HG03378 (cell line): ENCODE results near the gene SUSD3.

Source experiments
- ATAC-seq: cut with Tn5 transposase; IDR thresholded peaks from one replicate; pipeline ENCODE4 v1.9.1; 2021; ENCODE audit warnings: mild to moderate bottlenecking, moderate library complexity; ENCODE audit not compliant: unreplicated experiment

SUSD3 gene

GRCh38 chr9:93134015-93134739 lies 75.7 kb downstream of the SUSD3 start, which contains the start of gene NINJ1:
Gene NINJ1, minus strand, starts transcription at chr9:93134251. Its CDS starts 34 bp downstream, at chr9:93134217.
- peak; percentile 63 for ATAC-seq
